ENCODE measurements around the gene STRIP1.

STRIP1 gene

GRCh38 chr1:110055493-110056284 is 21.3 kb downstream of the STRIP1 start:
- Histone ChIP-seq H2AFZ (ENCODE audit: low read depth, low read length, severe bottlenecking) (no peak overlapping the region), H3K36me3 (ENCODE audit: low read length) (peaks cover 9% of the 10 kb centered on the region), H3K4me3 (ENCODE audit: insufficient read depth, low read length, poor library complexity, severe bottlenecking) (no peak overlapping the region), H3K4me2 (ENCODE audit: low read depth, low read length, poor library complexity, severe bottlenecking) (no peak overlapping the region), H4K20me1 (ENCODE audit: low read depth, low read length) (no peaks in the 10 kb centered on the region), H3K79me2 (ENCODE audit: insufficient read depth, low read length) (no peaks in the 10 kb centered on the region), H3K27ac (ENCODE audit: low read depth, low read length) (no peak overlapping the region), H3K27me3 (ENCODE audit: low read length) (no peaks in the 10 kb centered on the region), H3K9me2 (replicated peaks; ENCODE audit: insufficient read depth, low read length) (no peaks in the 10 kb centered on the region), H3K9ac (ENCODE audit: low read length) (no peak overlapping the region), H3F3A (ENCODE audit: insufficient read depth) (no peaks in the 10 kb centered on the region), H3K9me3 (ENCODE audit: insufficient read depth, low read length) (no peaks in the 10 kb centered on the region)
- no peak for TF ChIP-seq EZH2phosphoT487 (conservative IDR thresholded peaks at IDR 0.05; ENCODE audit: low read length)

GRCh38 chr1:110056285-110056683 is 21.9 kb downstream of the STRIP1 start:
- Histone ChIP-seq H3K9ac (ENCODE audit: low read length) (no peak overlapping the region), H3F3A (ENCODE audit: insufficient read depth) (no peaks in the 10 kb centered on the region), H3K27ac (ENCODE audit: low read depth, low read length) (no peak overlapping the region), H4K20me1 (ENCODE audit: low read depth, low read length) (no peaks in the 10 kb centered on the region), H3K9me2 (replicated peaks; ENCODE audit: insufficient read depth, low read length) (no peaks in the 10 kb centered on the region), H2AFZ (ENCODE audit: low read depth, low read length, severe bottlenecking) (no peak overlapping the region), H3K27me3 (ENCODE audit: low read length) (no peaks in the 10 kb centered on the region), H3K79me2 (ENCODE audit: insufficient read depth, low read length) (no peaks in the 10 kb centered on the region), H3K36me3 (ENCODE audit: low read length) (peaks cover 9% of the 10 kb centered on the region), H3K4me3 (ENCODE audit: insufficient read depth, low read length, poor library complexity, severe bottlenecking) (no peak overlapping the region), H3K9me3 (ENCODE audit: insufficient read depth, low read length) (no peaks in the 10 kb centered on the region), H3K4me2 (ENCODE audit: low read depth, low read length, poor library complexity, severe bottlenecking) (no peak overlapping the region)
- no peak for TF ChIP-seq CTCF (IDR thresholded peaks at IDR 0.05; ENCODE audit: insufficient read depth, low read length, poor library complexity, severe bottlenecking)
- TF ChIP-seq EZH2phosphoT487 (conservative IDR thresholded peaks at IDR 0.05; ENCODE audit: low read length), result no peak

GRCh38 chr1:110056776-110057175 is 22.4 kb downstream of the STRIP1 start:
- Histone ChIP-seq H3K9ac (ENCODE audit: low read length) (no peak overlapping the region), H3K4me2 (ENCODE audit: low read depth, low read length, poor library complexity, severe bottlenecking) (no peak overlapping the region), H4K20me1 (ENCODE audit: low read depth, low read length) (no peaks in the 10 kb centered on the region), H3K27me3 (ENCODE audit: low read length) (no peaks in the 10 kb centered on the region), H3K79me2 (ENCODE audit: insufficient read depth, low read length) (no peaks in the 10 kb centered on the region), H3K4me3 (ENCODE audit: insufficient read depth, low read length, poor library complexity, severe bottlenecking) (no peak overlapping the region), H3K36me3 (ENCODE audit: low read length) (peaks cover 9% of the 10 kb centered on the region), H3K9me3 (ENCODE audit: insufficient read depth, low read length) (no peaks in the 10 kb centered on the region), H2AFZ (ENCODE audit: low read depth, low read length, severe bottlenecking) (no peak overlapping the region), H3F3A (ENCODE audit: insufficient read depth) (no peaks in the 10 kb centered on the region), H3K27ac (ENCODE audit: low read depth, low read length) (no peak overlapping the region), H3K9me2 (replicated peaks; ENCODE audit: insufficient read depth, low read length) (no peaks in the 10 kb centered on the region)
- no peak for TF ChIP-seq CTCF (IDR thresholded peaks at IDR 0.05; ENCODE audit: insufficient read depth, low read length, poor library complexity, severe bottlenecking)
- no peak for TF ChIP-seq EZH2phosphoT487 (conservative IDR thresholded peaks at IDR 0.05; ENCODE audit: low read length)

- no peaks in the 10 kb centered on the region for H3K27me3 ChIP-seq (ENCODE audit: low read length)
- H3K9ac ChIP-seq (ENCODE audit: low read length), result no peak overlapping the region
- no peaks in the 10 kb centered on the region for H3K9me3 ChIP-seq (ENCODE audit: insufficient read depth, low read length)
- H3K27ac ChIP-seq (ENCODE audit: low read depth, low read length), result no peak overlapping the region
- peaks cover 9% of the 10 kb centered on the region for H3K36me3 ChIP-seq (ENCODE audit: low read length)
- no peaks in the 10 kb centered on the region for H3F3A ChIP-seq (ENCODE audit: insufficient read depth)
- TF ChIP-seq CTCF (IDR thresholded peaks at IDR 0.05; ENCODE audit: insufficient read depth, low read length, poor library complexity, severe bottlenecking), result no peak
- no peak for TF ChIP-seq EZH2phosphoT487 (conservative IDR thresholded peaks at IDR 0.05; ENCODE audit: low read length)
- H3K4me3 ChIP-seq (ENCODE audit: insufficient read depth, low read length, poor library complexity, severe bottlenecking), result no peak overlapping the region
- no peak overlapping the region for H3K4me2 ChIP-seq (ENCODE audit: low read depth, low read length, poor library complexity, severe bottlenecking)
- no peaks in the 10 kb centered on the region for H4K20me1 ChIP-seq (ENCODE audit: low read depth, low read length)
- no peaks in the 10 kb centered on the region for H3K79me2 ChIP-seq (ENCODE audit: insufficient read depth, low read length)
- no peaks in the 10 kb centered on the region for H3K9me2 ChIP-seq (replicated peaks; ENCODE audit: insufficient read depth, low read length)
- no peak overlapping the region for H2AFZ ChIP-seq (ENCODE audit: low read depth, low read length, severe bottlenecking)
These were observed 23.6 kb downstream of the STRIP1 start for GRCh38 chr1:110057963-110058518.

Data from SU-DHL-6 (cell line).